Stimulated activated CD4-positive, alpha-beta T cell treated with anti-CD3 and anti-CD28 coated beads, Interleukin-15, amount 100 ng/mL, for 1 hour (primary cell): ENCODE data around the gene OR9Q2.
"Not testable (repeated sequence)": the region's sequence is repeated elsewhere in the genome, so short reads cannot be mapped to it uniquely, and the experiment has no call there.

Source experiments
- DNase-seq, 2 donors: peaks; one replicate each; pipeline ENCODE4 v3.0.0-alpha.2; 2020; ENCODE audit warnings: low read depth in 1 of 2, low spot score in 1 of 2

Gene OR9Q2, protein sequence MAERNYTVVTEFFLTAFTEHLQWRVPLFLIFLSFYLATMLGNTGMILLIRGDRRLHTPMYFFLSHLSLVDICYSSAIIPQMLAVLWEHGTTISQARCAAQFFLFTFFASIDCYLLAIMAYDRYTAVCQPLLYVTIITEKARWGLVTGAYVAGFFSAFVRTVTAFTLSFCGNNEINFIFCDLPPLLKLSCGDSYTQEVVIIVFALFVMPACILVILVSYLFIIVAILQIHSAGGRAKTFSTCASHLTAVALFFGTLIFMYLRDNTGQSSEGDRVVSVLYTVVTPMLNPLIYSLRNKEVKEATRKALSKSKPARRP

DNA sequence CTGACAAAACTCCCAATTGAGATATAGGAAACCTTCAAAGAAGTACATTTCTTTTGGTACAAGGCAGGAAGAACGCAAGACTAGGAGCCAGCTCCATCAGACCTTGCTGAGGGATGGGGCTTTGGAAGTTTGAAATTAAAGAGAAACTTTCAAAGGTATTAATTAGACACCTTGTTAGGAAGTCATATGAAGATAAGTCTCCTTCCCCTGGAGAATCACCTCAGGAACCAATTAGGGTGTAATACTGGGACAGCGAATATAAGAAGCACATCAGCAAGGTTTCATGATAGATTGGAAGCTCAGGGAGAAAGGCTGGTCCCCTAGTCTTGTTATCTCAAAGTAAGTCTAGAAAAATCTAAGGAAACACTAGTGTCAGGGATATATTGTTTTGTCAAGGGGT, at the start of gene OR9Q2:
Gene OR9Q2, plus strand, starts transcription at position 301 of the 400 bp plus-strand sequence. CDS start 1,421 bp downstream, outside the sequence.
- no peak for DNase-seq

- no peak for DNase-seq
These were observed 46.1 kb upstream of the OR9Q2 start for GRCh38 chr11:58142761-58143160.

DNA sequence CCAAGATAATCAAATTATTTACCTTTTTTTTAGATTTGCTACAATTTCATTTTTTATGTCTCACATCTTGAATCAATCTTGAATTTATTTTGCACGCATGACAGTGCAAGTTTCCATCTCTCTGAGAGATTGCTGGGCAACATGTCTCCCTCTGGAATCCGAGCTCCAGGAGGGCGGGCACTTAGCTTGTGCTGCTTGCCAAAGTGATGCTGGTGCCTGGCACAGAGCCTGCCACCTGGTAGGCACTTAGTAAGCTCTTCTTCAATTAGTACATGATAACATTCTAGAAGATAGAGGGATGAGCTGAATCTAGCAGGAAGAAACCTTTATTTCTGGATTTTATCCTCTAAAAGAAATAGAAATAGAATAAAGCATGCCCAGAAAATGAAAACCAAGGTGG, 36.1 kb upstream of the OR9Q2 start:
- no peak for DNase-seq

DNA sequence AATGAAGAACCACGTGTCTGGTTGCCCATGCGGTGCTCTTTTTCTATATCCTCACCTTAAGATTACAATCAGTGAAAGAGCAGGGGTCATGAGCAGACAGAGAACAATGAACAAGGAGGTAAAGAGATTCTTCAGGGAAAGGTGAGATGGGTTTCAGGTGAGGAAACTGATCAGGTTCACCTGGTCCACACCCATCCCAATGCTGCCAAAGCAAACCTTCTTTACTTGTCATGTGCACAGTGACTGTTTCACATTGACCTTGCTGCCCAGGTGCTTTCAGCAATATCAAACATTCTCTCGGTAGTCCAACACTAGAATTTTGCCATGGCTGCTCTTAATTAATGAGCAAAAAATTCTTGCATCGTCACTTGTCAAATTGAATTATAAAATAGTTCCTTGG, 24.5 kb upstream of the OR9Q2 start:
- no peak for DNase-seq

DNA sequence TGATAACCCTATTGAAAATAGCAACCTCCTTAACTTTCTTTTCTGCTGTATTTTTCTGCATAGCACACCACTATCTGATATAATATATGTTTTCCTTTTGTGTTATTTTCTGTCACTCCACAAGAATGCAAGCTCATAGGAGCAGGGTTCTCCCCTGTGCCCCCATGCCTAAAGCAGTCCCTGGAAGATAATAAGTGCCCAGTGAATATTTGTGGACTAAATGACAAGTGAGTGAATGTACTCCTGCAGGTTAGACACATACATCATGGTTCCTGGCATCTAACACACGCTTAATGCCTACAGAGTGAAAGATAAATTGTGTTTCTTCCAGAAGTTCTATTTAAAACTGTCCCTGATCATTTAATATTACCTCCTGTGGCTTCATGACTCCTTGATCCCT, 23.9 kb upstream of the OR9Q2 start:
- DNase-seq, result no peak

DNA sequence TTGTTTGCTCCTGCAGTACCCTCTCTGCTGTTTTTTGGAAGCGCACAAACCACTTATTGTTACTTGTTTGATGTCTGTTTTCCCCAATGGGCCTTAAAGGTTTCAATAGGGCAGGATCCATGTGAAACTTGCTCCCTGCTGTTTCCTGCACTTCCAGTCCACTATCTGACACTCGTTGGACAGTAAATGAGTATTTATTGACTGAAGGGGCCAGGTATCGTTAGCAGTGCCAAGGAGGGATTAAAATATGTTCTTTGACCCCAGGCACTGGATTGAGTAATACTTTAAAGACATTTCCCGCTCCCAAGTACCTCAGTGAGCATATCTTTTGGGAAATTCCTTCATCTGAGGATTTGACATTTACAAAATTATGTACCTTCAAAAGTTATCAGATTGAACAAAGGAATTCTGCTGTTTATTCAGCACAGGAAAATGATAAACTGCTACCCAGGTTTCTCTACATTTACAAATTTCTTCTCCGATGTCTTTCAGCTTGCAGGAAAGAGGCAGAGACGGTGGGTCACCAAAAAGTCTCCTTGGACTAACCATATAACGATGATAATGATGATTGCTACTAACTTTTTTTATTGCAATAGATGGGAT, 23.3 kb upstream of the OR9Q2 start:
- DNase-seq, result no peak

DNA sequence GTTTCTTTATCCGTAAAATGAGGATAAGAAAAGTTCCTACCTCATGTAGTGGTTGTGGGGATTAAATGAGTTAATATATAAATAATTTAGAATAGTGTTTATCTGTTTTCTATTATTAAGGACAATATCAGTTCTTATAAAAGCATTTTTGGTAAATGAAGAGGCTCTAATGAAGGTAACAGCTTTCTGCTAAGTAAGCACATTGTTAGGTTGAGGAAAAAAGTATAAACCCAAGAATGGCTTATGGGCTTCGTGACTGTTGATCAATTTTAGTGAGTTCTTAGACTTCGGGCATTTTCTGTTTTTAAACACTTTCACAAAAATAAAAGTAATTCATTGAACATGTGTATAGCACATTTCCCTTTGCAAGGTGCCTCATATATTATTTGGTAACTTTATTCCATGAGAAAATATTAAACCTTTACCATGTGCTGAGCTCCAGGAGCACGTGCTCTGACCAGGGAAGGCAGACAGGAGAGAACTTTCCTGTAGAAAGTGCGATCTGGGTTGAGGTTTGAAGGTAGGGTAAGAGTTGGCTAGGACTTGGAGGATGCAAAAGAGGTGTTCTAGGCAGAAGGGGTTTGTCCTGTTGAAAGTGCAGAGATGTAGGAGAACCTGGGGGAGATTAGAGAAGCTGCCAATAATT, 11.3 kb upstream of the OR9Q2 start:
- no peak for DNase-seq

DNA sequence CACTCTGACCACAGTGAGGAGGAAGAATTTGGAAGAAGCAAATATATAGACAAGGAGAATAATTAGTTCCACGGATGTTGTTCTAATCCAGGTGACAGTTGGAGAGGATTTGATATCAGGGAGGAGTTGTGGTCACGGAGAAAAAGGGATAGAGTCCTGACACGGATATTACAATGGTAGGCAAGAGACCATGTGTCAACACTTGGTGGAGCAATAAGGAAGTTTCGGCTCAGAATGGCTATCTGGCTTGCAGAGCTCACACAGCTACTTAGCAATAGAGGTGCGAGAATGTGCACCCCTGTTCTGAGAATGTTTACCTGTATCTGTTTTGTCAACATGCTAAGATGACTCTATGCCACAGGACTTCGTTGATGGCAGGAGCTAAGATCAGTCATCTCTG, 10.4 kb upstream of the OR9Q2 start:
- DNase-seq, result no peak

GRCh38 chr11:58179648-58180047, 9.2 kb upstream of the OR9Q2 start:
- DNase-seq, result no peak

GRCh38 chr11:58186938-58187337, 1.9 kb upstream of the OR9Q2 start:
- no peak for DNase-seq

DNA sequence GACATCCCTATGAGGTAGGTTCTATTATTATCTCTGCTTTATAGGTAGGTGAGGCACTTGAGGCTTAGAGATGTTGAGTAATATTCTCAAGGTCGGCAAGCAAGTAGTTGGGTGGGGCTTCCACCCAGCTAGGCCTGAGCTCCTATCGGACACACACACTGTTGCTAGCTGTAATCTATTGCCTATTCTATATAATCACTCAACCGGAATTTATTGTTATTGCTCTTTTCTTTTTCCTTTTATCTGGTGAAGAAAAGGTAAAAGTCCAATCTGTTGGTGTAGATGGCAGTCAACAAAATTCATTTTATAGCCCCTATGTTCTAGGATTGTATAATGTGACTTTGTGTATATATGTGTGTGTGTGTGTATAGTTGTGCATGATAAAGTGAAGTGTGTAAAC, 3.4 kb downstream of the OR9Q2 start:
- DNase-seq, result no peak

DNA sequence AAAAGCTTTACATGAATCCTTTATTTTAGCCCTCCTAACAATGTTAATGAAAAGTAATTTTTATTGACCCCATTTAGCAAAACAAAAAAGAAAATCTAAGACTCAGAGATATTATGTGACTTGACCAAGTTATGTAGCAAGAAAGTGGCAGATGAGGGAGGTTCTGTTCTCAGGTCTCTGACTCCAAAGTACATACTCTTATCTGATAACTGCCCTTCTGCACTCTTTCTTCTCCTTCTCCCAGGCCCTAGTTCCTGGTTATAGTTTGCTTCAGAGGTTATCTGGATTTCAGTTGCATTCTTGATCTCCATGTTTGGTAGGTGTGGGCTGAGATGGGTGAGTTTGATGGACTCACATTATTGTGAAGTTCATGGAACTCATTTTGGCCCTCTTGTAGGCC, 4.5 kb downstream of the OR9Q2 start:
- no peak for DNase-seq

DNA sequence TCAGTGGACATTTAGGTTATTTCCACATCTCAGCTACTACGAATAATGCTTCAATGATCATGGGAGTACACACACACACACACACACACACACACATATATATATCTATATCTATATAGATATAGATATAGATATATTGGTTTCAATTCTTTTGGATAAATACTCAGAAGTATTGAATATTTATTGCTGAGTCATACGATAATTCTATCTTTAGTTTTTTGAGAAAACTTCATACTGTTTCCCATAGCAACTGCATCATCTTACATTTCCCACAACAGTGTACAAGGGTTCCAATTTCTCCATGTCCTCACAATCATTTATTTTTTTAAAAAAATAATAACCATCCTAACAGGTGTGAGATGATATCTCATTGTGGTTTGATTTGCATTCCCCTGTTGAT, 7.1 kb downstream of the OR9Q2 start:
- no peak for DNase-seq

DNA sequence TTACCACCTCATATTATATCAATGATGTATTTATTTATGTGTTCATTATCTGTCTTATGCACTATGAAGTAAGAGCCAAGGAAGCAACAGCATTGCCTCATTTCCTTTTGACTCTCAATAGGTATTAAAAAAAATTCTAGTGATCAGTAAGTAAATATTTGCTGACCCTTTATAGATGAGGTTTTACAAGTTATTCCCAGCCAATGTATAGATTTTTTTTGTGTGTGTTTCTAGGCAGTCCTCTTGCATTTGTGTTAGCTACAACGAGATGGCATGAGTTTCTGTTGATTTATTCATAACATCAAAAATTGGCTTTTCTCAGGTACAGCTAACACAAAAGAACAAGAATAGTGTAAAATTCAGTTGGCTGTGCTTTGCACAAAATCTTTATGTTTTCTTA, 10.4 kb downstream of the OR9Q2 start:
- no peak for DNase-seq

DNA sequence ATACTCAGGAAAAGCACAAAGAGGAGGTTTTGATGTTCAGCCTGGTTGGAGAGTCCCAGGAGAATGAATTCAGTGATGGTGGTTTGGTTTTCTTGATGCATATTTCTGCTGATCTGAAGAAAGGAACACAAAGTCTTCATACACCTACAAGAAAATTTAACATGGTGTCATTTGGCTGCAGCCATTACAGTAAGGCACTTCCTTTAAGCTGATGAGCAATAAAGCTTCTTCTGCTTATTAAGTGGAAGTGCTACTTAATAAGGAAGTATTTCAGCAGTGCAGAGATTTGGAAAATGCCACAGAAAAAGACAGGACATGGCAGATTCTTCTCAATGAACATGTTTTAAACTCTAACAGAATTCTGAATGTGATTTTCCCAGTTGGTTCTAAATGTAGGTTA, 15.2 kb downstream of the OR9Q2 start, which contains the start of gene OR1S2:
Gene OR1S2, minus strand, starts transcription at position 101 of the 400 bp plus-strand sequence. Its CDS starts 0 bp downstream, at position 101.
- no peak for DNase-seq

DNA sequence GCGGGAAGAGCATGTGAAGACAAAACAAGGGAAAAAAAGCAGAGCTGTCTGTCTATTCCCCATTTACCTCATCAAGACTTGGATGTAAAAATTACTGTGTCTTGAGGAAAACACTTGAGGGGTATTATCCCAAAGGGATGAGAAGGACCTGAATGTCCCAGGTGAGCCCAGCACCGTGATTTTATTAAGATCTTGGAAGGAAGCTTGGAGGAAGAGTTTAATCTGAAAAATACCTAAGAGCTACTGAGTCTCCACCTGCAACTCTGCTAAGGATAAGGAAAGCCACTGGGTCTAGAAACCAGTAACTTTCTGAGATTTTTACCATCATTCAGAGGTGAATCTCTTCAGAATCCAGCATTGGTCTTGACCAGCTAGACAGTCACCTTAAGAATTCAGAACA, 23.6 kb downstream of the OR9Q2 start, which contains the start of gene OR1S1:
Gene OR1S1, plus strand, starts transcription at position 301 of the 400 bp plus-strand sequence.
- not testable (repeated sequence) for DNase-seq

DNA sequence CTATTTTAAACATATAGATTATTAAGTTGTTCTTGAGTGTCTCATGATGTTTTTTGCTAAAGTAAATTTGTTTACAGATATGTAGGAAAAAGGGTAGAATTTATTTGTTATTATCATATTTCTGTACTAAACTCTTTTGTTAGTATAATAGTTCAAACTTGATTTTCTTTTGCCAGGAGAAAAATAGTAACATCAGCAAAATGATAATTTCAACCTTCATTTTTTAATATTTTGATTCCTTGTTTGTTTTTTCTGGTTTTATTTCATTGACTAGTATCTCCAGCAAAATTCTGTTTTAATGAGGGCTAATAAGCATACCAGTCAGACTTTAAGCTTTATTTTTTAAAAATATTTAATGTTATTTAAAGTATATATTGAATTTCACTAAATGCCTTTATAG, 27.6 kb downstream of the OR9Q2 start:
- DNase-seq, result no peak

GRCh38 chr11:58222721-58223120, 33.9 kb downstream of the OR9Q2 start:
- DNase-seq, result no peak

DNA sequence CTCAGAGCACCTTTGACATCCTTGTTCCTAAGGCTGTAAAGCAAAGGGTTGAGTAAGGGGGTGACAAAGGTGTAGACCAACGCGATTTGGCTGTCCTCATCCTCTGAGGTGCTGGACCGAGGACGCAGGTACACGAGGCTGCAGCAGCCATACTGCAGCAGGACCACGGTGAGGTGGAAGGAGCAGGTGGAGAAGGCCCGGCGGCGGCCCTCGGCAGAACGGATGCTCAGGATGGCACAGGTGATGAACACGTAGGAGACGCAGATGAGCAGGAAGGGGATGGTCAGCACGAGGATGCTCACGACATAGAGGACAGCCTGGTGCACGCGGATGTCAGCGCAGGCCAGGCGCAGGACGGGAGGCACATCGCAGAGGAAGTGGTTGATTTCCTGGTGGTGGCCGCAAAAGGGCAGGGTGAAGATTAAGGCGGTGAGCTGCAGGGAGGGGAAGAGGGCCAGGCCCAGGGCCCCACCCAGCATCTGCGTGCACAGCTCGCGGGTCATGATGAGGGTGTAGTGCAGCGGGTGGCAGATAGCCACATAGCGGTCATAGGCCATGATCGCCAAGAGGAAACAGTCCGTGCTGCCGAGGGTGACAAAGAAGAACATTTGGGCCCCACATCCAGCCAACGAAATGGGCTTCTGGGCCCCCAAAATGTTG, 39.2 kb downstream of the OR9Q2 start:
- DNase-seq, result no peak
